22Rv1 (cell line): ENCODE data around the gene EIF4A3.
"Not testable (repeated sequence)": the region's sequence is repeated elsewhere in the genome, so short reads cannot be mapped to it uniquely, and the experiment has no call there.

Experiments
- H3K27ac ChIP-seq: fragments of 450-650 bp; 2 replicates; pipeline ENCODE4 v1.5.1; 2017
- CTCF ChIP-seq: fragments of 450-650 bp; IDR thresholded peaks from 2 replicates; pipeline ENCODE4 v1.5.1; 2017; ENCODE audit warnings: mild to moderate bottlenecking
- ZFX ChIP-seq: fragments of 450-650 bp; IDR thresholded peaks from 2 replicates; pipeline ENCODE4 v1.6.1; 2017; ENCODE audit warnings: antibody characterized with exemption, borderline replicate concordance

Gene EIF4A3

DNA sequence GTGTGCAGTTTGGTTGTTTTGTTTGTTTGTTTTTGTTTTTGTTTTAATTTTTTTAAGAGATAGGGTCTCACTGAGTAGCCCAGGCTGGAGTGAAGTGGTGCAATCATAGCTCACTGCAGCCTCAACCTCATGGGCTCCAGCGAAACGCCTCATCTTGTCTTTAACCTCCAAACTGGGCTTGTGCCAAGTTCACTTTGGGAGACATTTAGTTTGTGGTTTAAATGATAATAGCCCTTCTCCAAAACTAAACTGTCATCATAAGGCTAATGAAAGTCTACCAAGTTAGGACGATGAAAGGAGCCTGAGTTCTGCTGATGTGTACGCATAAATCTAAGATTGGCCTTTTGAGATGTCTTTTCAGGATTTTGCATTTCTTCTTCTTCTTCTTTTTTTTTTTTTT, 16.4 kb upstream of the EIF4A3 start:
- no peak overlapping the region for H3K27ac ChIP-seq
- TF ChIP-seq ZFX (no peak), CTCF (no peak)

DNA sequence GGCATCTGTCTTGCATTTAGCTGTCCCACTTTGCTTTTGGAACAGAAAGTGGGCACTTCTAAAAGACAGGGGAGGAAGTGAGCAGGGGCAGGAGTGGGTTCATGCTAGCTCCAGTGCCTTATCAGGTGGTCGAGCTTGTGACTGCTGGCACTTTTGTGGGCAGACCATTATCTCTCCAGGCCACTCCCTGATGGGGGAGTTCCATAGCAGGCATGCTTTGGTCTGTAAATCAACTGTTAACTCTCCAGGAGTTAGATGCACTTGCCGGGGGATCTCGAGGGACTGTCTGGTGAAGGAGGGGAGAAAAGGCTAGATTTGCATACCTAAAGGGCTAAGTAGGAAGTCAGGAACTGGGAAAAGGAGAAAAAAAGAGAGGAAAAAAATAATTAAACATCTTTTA, 13.6 kb upstream of the EIF4A3 start:
- H3K27ac ChIP-seq: no peak overlapping the region
- TF ChIP-seq CTCF (no peak), ZFX (no peak)

DNA sequence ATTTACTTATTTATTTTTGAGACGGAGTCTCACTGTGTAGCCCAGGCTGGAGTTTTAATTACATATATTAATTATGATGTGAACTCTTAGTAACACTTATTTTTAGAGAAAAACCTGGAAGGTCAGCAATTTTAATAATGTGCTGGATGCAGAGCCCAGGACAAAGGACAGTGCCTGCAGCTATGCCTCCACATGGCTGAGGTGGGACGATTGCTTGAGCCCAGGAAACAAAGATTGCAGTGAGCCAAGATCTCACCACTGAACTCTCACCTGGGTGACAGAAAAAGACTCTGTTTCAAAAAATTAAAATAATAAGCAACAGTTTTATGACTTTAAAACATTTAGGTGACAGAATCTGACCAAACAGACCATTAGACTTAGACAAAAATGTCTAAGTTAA, 11.9 kb upstream of the EIF4A3 start:
- TF ChIP-seq CTCF: no peak
- no peak overlapping the region for H3K27ac ChIP-seq

DNA sequence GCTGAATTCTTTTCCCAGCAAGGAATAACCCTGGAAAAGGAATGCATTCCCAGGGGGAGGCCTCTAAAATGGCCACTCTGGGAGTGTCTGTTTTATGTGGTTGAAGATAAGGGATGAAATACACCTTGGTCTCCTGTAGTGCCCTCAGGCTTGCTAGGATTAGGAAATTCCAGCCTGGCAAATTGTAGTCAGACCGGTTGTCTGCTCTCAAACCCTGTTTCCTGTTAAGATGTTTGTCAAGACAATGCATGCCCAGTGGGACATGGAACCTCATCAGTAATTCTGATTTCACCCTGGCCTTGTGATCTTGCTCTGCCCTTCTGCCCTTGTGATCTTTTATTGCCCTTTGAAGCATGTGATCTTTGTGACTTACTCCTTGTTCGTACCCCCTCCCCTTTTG, 8.7 kb upstream of the EIF4A3 start:
- not testable (repeated sequence) for H3K27ac ChIP-seq

GRCh38 chr17:80154166-80154565, 7.2 kb upstream of the EIF4A3 start:
- H3K27ac ChIP-seq: no peak overlapping the region
- TF ChIP-seq CTCF (no peak), ZFX (no peak)

GRCh38 chr17:80153004-80153403, 6.1 kb upstream of the EIF4A3 start:
- no peak overlapping the region for H3K27ac ChIP-seq
- TF ChIP-seq ZFX (no peak), CTCF (no peak)

DNA sequence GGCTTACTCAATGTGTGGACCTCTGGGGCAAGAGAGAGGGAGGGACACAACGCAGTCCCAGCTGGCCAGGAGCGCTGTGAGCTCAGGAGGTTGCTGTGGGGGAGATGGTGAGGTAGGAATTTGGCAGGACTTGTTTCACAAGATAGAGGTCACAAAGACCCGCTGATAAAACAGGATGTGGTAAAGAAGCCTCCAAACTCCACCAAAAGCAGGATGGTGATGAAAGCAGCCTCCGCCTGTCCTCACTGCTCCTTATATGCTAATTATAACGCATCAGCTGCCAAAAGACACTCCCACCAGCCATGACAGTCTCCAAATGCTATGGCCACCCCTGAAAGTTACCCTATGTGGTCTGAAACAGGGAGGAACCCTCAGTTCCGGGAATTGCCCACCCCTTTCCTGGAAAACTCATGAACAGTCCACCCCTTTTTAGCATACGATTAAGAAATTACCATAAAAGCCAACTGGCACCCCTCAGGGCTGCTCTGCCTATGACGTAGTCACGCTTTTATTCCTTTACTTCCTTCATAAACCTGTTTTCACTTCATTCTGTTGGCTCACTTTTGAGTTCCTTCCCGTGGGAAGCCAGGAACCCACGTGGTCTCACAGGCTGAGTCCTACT, 5.3 kb upstream of the EIF4A3 start:
- no peak for TF ChIP-seq CTCF
- no peak for TF ChIP-seq ZFX
- no peak overlapping the region for H3K27ac ChIP-seq

DNA sequence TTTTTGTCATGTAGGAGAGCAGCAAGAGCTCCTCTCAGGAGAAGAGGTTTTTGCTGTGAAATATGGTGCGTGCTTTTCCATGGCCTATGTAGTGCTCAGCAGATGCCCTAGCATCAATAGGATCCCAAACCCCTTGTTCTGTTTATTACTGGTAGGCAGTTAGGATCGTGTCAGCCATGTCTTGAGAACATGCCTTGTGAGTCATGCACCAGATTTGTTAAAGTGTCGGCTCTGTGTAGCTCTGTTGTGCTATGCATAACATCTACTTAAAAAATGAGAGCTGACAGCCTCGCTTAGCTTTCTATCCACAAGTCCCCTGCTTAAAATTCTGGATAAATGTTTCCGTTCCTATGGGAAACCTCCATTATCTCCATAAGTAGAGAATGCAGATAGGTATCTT, 4.4 kb upstream of the EIF4A3 start:
- TF ChIP-seq CTCF (no peak), ZFX (no peak)
- H3K27ac ChIP-seq: no peak overlapping the region
